ENCODE data around the gene ZNF337.
"Not testable (repeated sequence)": the region's sequence is repeated elsewhere in the genome, so short reads cannot be mapped to it uniquely, and the experiment has no call there.

Gene ZNF337

DNA sequence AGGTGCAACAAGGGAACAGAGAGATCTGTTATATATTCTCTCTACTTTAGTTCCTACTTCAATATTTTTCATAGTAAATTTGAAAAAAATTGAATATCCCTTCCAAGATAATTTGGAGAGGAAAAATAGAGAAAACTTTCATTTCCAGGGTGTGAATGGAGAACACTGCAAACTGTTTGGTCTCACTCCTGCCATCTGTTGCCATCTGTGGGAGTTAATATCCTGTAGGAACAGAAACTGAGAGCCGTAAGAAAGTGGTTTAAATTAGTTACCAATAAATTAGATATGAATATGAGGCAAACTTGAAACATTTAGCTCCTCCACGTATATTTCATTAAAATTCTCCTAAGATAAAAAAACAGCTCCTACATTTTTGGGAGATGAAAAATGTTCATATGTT, 4.2 kb downstream of the ZNF337 start:
- DNase-seq = no peak

DNA sequence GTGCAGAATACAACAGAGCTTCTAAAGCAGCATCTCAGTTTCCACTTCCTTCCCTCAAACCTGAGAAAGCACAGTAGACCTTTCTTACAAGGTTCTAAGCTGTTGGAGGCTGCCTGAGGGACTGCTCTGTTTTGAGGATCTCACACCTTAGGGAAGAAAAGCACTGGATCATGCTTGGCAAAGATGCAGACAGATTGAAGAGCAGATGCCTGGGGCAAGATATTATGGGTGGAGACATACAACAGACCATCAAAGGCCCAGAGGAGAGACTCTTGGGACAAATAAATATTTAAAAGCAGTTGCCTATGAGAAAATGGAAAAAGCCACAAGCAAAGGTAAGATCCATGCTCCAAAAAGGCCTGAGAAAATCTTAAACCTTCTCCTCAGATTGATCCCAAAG, 6.2 kb downstream of the ZNF337 start:
- DNase-seq = no peak

DNA sequence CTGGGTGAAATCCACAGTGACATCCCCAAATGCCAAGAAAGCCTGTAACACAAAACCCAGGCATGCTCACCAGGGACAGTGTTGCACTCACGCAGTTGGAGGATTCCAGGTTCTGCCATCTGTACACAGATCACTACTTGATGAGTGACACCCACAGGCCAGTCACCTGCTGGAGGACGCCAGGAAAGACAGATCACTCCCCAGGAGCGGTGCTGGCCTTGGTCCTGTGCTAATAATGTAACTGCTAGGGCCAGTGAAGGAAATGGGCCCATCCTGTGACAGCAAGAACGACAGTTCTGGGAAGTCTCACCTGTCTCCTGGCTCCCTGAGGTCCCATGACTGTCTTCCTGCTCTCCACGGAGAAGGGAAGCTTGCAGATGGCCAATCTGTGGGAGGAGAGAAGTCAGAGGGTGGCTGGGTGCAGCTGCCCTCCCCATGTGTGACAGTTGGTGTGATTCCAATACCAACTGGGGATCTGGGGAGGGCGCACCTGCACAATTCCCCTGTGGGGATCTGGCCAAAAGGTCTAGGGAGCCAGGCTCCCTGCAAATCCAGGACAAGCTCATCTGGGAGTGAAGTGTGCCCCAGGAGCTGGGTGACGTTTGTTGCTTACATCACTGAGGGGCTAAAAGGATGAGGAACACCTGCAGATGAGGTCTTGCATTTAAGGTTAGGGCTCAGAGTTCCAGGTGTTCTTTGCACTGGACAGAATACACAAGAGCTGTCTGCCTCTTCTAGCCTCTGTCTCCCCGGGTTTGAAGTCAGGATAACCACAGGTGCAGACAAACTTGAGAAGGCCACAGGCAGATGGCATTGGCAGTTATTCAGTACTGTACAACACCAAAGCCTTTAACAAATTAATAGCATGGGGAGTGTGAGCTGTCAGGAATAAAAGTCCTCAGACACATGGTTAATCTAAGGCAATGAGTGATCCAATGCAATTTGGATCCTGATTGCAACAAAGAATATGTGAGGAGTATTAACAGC, 10.3 kb downstream of the ZNF337 start:
- DNase-seq = no peak

DNA sequence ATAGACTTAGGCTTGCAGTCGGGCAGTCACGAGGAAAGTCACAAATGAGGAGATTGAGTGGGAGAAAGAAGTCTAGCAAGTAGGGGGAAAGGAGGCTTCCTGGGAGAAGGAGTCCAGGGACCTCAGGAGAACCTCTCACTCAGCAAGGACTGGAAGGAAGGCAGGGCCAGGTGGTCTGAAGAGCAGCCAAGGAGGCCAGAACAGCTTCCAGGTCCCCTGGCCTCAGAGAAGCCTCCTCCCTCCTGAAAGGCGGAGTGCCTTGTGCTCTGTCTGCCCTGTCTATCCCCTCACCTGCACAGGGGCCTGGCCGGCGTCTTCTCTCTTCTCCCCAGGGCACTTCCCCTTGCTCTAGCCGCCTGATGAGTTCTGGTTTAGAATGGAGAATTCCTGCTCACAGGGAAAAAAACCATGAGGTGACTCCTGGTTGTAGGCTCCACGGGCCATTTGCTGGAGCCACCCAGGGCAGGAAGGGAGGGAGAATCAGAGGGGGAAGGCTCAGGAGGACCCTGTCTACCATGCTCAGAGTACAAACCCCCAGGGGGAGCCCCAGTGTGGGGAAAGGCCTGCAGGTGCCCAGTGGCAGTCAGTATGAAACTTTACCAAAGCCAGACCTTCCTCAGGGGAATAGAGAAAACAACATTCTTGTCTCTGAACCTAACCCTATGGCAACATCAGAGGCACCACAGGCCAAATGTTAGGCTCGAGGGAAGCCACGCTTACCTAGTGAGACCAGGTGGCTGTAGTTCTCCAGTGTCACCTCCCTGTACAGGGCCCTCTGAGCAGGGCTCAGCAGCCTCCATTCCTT, 11.2 kb downstream of the ZNF337 start:
- DNase-seq = no peak

DNA sequence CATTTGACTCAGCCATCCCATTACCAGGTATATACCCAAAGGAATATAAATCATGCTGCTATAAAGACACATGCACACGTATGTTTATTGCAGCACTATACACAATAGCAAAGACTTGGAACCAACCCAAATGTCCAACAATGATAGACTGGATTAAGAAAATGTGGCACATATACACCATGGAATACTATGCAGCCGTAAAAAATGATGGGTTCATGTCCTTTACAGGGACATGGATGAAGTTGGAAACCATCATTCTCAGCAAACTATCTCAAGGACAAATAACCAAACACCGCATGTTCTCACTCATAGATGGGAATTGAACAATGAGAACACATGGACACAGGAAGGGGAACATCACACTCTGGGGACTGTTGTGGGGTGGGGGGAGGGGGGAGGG, 12.8 kb downstream of the ZNF337 start:
- not testable (repeated sequence) for DNase-seq

DNA sequence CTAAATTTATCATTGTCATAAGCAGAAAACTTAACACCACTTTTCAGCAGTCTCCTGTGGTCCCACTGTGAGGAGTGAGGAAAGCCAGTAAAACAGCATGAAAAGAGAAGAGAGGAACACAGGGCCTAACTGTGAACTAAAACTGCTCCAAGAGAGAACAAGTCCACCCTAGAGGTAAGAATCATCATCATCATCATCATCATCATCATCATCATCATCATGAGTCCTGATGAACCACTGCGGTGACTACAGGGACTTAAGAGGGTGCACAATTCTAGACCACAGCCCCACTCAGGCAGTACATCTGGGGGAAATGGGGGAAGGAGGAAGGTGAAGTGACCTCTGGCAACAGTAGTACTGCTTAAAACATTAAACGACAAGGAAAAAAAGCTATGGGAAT, 13.6 kb downstream of the ZNF337 start:
- no peak for DNase-seq

DNA sequence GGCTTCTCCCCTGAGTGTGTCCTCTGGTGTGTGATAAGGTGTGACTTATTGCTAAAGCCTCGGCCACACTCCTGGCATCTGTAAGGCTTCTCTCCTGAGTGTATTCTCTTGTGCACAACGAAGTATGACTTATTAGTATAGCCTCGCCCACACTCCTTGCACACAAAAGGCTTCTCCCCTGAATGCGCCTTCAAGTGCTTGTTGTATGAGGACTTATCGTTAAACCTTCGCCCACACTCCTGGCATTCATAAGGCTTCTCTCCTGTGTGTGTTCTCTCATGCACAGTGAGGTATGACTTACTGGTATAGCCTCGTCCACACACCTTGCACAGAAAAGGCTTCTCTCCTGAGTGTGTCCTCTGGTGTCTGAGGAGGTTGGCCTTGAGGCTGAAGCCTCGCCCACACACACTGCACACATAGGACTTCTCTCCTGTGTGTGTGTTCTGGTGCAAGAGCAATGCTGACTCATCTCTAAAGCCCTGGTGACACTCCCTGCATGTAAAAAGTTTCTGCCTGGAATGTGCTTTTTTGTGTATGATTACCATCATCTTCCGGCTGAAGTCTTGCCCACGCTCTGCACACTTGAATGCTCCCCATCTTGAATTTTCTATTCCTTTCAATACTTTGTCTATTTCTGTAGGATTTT, 20.4 kb downstream of the ZNF337 start:
- no peak for DNase-seq

DNA sequence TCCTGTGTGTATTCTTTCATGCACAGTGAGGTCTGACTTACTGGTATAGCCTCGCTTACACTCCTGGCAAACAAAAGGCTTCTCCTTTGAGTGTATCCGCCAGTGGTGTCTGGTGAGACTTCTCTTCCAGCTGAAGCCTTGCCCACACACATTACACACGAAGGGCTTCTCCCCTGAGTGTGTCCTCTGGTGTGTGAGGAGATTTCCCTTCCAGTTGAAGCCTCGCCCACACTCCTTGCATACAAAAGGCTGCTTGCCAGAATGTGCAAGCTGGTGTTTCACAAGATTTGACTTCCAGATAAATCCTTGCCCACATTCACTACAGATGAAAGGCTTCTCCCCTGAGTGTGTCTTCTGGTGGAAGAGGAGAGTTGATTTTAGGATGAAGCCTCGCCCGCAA, 21.5 kb downstream of the ZNF337 start:
- DNase-seq = no peak

DNA sequence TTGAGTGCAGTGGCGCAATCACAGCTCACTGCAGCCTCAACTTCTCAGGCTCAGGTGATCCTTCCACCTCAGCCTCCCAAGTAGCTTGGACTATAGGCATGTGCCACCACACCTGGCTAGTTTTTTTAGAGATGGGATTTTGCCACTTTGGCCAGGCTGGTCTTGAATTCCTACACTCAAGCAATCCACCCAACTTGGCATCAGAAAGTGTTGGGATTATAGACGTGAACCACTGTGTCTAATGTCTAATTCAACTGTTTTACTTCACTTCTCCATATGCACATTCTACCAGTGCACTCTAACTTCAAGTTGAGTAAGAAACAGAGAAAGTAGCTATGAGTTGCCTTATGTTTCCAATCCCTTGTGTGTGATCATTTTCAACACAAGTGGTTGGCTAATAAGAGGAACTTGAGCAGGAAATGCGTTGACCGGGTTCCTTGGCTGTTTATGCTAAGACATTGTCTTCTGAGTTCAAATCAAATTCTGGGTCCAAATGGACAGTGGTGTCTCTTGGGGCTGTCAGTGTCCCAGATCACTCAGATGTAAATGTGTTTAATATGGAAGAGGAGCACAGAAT, 23.9 kb downstream of the ZNF337 start:
- DNase-seq = no peak

DNA sequence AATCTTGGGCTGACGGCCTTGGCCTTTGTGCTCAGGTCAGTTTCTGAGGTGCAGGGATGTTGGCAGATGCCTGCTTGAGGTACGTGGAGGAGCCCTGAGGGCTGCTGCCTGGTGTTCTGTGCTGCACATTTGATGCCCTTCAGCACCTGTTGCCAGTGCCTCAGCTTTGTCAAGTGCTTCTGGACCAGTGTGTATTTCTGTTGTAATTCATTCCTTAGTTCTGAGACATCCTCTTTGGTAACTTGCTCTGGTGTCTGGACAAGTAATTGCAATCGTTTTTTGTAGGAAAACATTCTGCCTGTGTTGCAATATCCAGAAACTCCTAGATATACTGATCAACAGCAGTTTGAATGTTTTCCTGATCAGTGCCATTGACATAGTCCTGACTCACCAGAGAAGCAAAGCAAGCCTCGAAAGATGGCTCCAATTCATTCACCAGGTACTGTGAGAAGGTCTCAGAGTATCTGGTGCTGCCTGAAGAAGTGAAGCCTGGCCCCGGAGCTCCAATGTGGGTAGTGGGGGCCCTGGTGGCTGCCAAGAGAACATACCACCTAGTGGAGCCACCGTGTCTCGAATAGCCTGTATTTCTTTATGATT, 26.7 kb downstream of the ZNF337 start:
- DNase-seq = no peak

DNA sequence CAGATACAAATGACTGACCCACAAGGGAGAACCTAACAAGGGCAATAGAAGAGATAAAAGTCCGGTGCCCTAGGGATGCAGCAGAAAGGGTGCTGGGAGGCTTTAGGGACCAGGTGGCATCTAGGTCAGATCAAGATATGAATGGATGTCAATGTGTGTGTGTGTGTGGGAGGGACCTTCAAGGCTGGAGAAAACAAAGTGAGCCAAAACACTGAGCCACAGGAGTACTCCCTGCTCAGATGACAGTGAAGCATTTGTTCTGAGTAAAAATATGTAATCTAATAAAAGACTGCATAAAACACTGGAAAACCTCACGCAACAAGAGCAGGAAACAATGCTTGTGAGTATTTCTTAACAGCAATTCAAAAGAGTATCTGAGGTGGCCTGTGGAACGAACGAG, 28.2 kb downstream of the ZNF337 start:
- DNase-seq = no peak

DNA sequence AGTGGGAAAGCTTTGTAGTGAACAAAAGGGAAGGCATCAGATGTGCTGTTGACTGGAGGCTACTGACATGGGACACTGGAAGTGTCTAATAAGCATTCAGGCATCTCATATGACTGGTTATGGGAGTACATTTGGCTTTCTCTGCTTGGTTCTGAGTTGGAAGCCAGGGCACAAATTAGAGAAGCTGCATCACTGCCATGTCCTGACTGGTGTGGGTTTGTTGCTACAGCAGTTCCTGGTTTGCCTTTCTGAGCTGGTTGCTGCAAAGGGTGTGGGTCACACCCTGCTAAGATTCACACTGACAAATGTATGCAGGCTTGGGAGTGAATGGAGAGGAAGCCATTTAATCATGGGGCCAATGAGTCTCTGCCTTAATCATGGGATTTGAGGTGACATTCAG, 36.7 kb downstream of the ZNF337 start:
- DNase-seq = no peak

DNA sequence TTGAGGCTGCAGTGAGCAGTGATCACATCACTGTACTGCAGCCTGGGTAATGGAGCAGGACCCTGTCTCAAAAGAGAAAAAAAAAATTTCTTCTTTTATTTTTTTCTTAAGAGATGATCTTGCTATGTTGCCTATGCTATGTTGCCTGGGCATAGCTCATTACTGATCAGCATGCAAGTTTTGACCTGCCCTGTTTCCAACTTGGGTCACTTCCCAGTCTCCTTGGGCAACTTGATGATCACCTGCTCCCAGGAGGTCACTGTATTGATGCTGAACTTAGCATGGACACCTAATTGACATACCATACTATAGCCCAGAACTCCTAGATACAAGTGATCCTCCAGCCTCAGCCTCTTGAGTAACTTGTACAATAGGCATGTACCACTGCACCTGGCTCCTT, 42.2 kb downstream of the ZNF337 start:
- DNase-seq = no peak

DNA sequence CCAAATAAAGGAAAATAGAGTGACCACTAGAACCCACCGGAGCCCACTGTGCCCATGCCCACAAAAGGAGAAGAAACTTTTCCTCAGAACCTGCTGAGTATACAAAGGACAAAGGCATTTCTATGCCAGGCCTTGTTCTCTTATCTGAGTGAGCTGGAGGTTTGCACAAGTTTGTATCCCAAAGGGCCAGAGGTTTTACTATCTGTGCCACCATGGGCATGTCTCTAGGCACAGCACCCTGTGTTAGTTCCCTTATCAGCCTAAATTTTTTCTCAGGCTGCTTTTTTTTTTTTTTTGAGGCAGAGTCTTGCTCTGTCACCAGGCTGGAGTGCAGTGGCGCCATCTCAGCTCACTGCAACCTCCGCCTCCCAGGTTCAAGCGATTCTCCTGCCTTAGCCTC, 43.8 kb downstream of the ZNF337 start:
- DNase-seq = not testable (repeated sequence)

DNA sequence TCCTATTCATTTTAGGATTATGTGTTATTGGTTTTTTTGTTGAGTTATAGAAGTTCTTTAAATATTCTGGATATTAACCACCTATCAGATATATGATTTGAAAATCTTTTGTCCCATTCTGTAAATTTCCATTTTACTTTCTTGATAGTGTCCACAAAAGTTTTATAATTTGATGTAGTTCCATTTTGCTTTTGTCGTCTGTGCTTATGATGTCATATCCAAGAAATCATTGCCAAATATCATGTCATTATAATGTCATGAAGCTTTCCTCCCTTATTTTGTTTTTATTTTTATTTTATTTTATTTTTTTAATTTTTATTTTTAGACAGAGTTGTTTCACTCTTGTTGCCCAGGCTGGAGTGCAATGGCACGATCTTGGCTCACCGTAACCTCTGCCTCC, 51.8 kb downstream of the ZNF337 start:
- no peak for DNase-seq

DNA sequence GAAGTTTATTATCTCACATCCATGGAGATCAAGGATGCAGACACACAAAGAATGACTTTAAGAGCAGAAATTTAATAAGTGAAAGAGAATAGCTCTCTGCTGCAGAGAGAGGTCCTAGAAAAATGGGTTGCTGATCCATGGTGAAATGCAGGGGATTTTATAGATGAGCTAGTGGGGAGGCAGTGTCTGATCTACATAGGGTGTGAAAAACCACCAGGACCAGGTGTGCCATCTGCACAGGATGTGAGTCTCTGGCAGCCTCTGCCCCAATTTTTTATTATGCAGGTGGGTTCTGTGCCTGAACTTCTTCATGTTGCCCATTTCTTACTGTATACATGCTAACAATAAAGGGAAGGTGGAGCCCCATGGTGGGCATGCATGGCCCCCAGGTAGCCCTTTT, 52.9 kb downstream of the ZNF337 start:
- no peak for DNase-seq

DNA sequence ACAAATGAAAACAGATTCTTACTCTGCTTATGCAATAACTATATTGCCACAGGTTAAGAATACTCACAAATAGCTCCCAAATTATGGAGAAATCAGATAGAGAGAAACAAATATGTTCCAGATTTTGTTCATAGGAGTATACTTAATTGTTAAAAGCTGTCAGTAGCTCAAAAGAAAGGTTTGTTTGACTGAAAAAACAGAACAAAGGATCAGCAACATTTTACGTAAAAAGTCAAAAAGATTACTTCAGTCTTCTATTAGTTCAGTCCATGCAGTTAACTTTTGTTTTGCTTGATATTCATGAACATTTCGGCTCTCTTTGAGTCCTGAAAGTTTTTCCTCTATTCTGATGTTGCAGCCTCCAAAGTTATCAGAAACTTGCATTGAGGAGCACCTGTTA, 59.4 kb downstream of the ZNF337 start:
- no peak for DNase-seq

DNA sequence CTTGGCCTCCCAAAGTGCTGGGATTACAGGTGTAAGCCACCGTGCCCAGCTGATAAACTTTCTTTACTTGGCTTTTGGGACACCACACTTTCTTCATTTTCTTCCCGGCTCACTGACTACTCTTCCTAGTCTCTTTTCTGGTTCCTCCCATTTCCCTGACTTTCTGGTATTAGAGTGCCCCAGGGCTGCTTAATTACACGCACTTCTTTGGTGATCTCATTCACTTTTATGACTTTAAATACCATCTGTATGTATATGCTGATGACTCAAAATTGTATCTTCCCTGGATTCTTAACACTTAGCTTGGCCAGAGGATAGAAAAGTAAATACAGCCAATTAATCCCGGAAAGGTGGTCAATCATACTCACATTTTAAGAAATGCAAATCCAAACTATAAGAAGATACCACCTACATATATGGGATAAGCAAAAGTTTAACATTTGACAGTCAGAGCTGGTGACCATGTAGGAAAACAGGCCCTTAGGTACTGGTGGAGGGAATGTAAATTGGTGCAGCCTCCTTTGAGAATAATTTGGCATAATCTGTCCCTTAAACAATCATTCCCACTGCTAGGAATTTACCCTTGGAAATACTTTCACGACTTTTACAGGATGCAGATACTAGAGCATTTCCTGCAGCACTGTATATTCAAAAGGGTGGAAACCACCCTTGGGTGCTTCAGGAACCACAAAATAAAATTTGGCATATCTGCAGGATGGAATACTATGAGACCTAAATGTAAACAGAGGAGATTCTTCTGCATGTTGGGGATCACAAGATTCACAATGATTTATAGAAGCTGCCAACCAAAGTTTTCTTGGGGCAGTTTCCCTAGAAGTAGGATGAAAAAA, 63.5 kb downstream of the ZNF337 start:
- no peak for DNase-seq

DNA sequence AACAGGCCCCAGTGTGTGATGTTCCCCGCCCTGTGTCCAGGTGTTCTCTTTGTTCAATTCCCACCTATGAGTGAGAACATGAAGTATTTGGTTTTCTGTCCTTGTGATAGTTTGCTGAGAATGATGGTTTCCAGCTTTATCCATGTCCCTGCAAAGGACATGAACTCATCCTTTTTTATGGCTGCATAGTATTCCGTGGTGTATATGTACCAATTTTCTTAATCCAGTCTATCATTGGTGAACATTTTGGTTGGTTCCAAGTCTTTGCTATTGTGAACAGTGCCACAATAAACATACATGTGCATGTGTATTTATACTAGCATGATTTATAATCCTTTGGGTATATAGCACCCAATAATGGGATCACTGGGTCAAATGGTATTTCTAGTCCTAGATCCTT, 66.0 kb downstream of the ZNF337 start:
- DNase-seq = not testable (repeated sequence)

DNA sequence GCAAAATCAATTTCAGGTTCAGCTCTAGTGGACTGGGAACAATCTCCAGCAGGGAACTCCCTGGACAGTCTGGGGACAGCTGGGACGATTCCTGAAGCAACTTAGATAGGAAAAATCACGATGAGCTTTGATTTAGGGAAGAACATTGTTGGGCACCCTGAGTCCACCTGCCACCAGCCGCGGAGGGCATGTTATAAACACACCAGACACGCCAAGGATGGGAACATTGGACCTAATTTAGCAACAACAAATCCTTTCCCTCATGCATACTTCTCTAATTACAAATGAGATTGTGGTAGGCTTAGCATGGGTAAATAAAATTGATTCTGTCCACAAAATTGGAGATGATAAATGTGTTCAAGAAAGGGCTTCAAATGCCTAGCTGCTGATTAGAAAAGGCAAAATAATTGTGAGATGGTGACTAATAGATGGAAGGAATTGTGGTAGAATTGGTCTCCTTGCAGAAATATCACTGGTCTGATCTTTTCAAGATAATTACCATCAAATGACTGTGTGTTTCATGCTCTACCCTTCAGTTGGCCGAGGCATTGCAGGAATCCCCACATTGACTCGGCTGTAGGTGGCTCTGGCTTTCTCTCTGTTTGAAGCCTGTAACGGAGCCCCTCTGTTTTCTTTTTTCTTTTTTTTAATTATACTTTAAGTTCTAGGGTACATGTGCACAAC, 66.7 kb downstream of the ZNF337 start:
- DNase-seq = no peak

DNA sequence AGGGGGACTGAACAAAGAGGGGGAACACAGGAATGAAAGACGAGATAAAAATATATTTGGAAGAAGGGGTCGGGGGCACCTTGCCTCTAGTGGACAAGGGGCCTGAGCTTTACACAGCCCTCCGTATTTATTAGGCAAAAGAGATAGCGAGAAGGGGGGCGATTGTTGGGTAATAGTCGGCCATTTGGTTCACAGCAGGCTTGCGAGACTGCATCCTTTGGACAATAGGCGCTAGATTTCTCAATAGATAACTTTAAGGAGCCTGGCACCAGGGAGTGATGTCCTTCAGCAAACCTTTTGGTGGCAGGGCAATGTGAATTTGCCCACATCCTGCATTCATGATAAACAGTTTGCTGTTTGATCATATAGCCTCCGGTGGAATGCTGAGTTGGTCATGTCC, 69.9 kb downstream of the ZNF337 start:
- no peak for DNase-seq
